ENCODE measurements around the gene TRIO.

TRIO gene

GRCh38 chr5:14197056-14197455 is 53.9 kb downstream of the TRIO start:
- Histone ChIP-seq H3K27ac (ENCODE audit: low read depth, low read length) (no peak overlapping the region), H3K9me2 (replicated peaks; ENCODE audit: control insufficient read depth, low read length) (no peaks in the 10 kb centered on the region), H3F3A (ENCODE audit: control insufficient read depth, insufficient read depth) (no peaks in the 10 kb centered on the region), H3K79me2 (ENCODE audit: control insufficient read depth, low read length) (peaks cover 82% of the 10 kb centered on the region), H4K20me1 (ENCODE audit: control insufficient read depth, insufficient read depth, low read depth, low read length) (no peaks in the 10 kb centered on the region; the same call in 1 of the 2 replicates), H3K4me3 (ENCODE audit: low read length) (no peak overlapping the region), H3K4me1 (ENCODE audit: control insufficient read depth, low read length) (peaks cover 5% of the 10 kb centered on the region; the same call in 1 of the 2 replicates), H3K9me3 (ENCODE audit: control insufficient read depth, insufficient read depth, low read length) (no peaks in the 10 kb centered on the region), H3K4me2 (ENCODE audit: low read length) (no peak overlapping the region), H3K36me3 (ENCODE audit: control insufficient read depth, low read length) (no peaks in the 10 kb centered on the region), H3K27me3 (ENCODE audit: control insufficient read depth, low read length) (no peaks in the 10 kb centered on the region)
- TF ChIP-seq EZH2phosphoT487 (IDR thresholded peaks at IDR 0.05; ENCODE audit: borderline replicate concordance, low read length) (no peak), CTCF (IDR thresholded peaks at IDR 0.05; ENCODE audit: low read depth, low read length, poor library complexity, severe bottlenecking) (no peak)

DNA sequence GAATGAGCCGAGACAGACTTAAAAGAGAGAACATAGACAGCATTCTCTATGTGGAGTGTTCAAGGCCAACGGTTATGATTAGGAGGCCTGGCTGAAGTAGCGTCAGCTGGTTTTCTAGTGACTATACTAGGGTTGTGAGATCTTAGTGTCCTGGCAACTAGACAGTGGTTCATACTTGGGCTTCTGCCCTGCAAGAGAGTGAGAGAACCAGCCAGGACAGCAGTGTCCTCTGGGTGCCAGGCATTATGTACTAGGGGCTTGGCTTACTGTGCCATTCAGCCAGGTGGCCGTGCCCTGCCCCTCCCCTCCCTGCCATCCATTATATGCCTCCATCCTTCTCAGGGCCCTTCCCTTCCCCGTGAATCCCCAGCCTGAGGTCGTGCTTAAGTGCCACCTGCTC is 56.8 kb downstream of the TRIO start:
- no peaks in the 10 kb centered on the region for H3K27me3 ChIP-seq (ENCODE audit: control insufficient read depth, low read length)
- H3K36me3 ChIP-seq (ENCODE audit: control insufficient read depth, low read length), result no peaks in the 10 kb centered on the region
- H3K4me2 ChIP-seq (ENCODE audit: low read length), result no peak overlapping the region
- peaks cover 31% of the 10 kb centered on the region for H3K4me1 ChIP-seq (ENCODE audit: control insufficient read depth, low read length)
- no peak overlapping the region for H3K4me3 ChIP-seq (ENCODE audit: low read length)
- no peaks in the 10 kb centered on the region for H3K9me3 ChIP-seq (ENCODE audit: control insufficient read depth, insufficient read depth, low read length)
- TF ChIP-seq CTCF (IDR thresholded peaks at IDR 0.05; ENCODE audit: low read depth, low read length, poor library complexity, severe bottlenecking), result no peak
- no peak for TF ChIP-seq EZH2phosphoT487 (IDR thresholded peaks at IDR 0.05; ENCODE audit: borderline replicate concordance, low read length)
- H3K9me2 ChIP-seq (replicated peaks; ENCODE audit: control insufficient read depth, low read length), result no peaks in the 10 kb centered on the region
- no peak overlapping the region for H3K27ac ChIP-seq (ENCODE audit: low read depth, low read length)
- no peaks in the 10 kb centered on the region for H3F3A ChIP-seq (ENCODE audit: control insufficient read depth, insufficient read depth)
- H3K79me2 ChIP-seq (ENCODE audit: control insufficient read depth, low read length), result peaks cover 85% of the 10 kb centered on the region
- H4K20me1 ChIP-seq (ENCODE audit: control insufficient read depth, insufficient read depth, low read depth, low read length), result peaks cover 4% of the 10 kb centered on the region; the same call in 1 of the 2 replicates

DNA sequence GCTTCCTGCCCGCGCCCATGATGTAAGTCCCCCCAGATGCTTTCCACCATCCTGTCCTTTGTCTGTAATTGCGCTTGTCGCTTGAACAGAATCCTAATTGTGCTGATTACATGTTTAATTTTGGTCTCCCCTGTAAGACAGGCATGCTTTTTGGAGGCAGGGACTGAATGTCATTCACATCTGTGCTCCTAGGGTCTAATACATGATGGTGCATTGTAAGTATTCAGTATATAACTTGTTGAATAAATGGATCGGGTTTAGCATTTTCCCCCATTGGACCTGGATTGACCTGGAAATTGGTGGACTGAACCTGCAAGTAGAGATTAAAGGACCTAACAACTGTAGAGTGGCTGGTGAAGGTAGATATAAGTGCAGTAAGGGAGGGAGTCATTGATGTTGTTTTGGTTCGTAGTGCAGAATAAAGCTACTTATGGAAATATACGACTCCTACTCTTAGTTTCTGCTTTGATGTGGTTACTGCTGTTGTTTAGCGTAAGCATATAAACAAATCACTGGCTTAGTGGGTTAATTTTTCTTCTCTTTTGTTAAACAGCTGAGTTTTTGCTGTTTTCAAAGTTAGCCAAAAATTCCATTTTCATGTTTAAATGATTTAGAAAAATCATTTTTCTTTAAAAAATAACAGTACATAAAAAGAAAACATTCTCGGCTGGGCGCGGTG is 57.3 kb downstream of the TRIO start:
- peaks cover 37% of the 10 kb centered on the region for H3K4me1 ChIP-seq (ENCODE audit: control insufficient read depth, low read length)
- H3F3A ChIP-seq (ENCODE audit: control insufficient read depth, insufficient read depth), result no peaks in the 10 kb centered on the region
- no peaks in the 10 kb centered on the region for H3K27me3 ChIP-seq (ENCODE audit: control insufficient read depth, low read length)
- peaks cover 85% of the 10 kb centered on the region for H3K79me2 ChIP-seq (ENCODE audit: control insufficient read depth, low read length)
- no peaks in the 10 kb centered on the region for H3K9me3 ChIP-seq (ENCODE audit: control insufficient read depth, insufficient read depth, low read length)
- H3K9me2 ChIP-seq (replicated peaks; ENCODE audit: control insufficient read depth, low read length), result no peaks in the 10 kb centered on the region
- no peak overlapping the region for H3K4me2 ChIP-seq (ENCODE audit: low read length)
- H3K4me3 ChIP-seq (ENCODE audit: low read length), result no peak overlapping the region
- TF ChIP-seq EZH2phosphoT487 (IDR thresholded peaks at IDR 0.05; ENCODE audit: borderline replicate concordance, low read length) (no peak), CTCF (IDR thresholded peaks at IDR 0.05; ENCODE audit: low read depth, low read length, poor library complexity, severe bottlenecking) (no peak)
- H4K20me1 ChIP-seq (ENCODE audit: control insufficient read depth, insufficient read depth, low read depth, low read length), result peaks cover 4% of the 10 kb centered on the region; the same call in 1 of the 2 replicates
- no peaks in the 10 kb centered on the region for H3K36me3 ChIP-seq (ENCODE audit: control insufficient read depth, low read length)
- no peak overlapping the region for H3K27ac ChIP-seq (ENCODE audit: low read depth, low read length)
